SU-DHL-6 (cell line): Measurements from ENCODE around the gene CYP26B1.

Source experiments
- H2AFZ ChIP-seq: fragments of 200-600 bp; sonication (generic); 2 replicates; pipeline ENCODE4 v1.6.1; 2014; ENCODE audit warnings: low read depth, mild to moderate bottlenecking, moderate library complexity, mixed read lengths, antibody characterized with exemption, low read length; ENCODE audit not compliant: severe bottlenecking
- H3F3A ChIP-seq: fragments of 200-600 bp; shearing (Covaris generic); 2 replicates; pipeline ENCODE4 v1.6.0; 2016; ENCODE audit warnings: antibody characterized with exemption, mild to moderate bottlenecking; ENCODE audit not compliant: insufficient read depth
- H3K27ac ChIP-seq: fragments of 200-600 bp; sonication (generic); 2 replicates; pipeline ENCODE4 v1.5.1; 2016; ENCODE audit warnings: low read depth, mild to moderate bottlenecking, low read length, moderate library complexity, mixed read lengths
- H3K27me3 ChIP-seq: fragments of 200-600 bp; sonication (generic), shearing (Covaris generic); 2 replicates; pipeline ENCODE4 v1.6.0; 2014; ENCODE audit warnings: mild to moderate bottlenecking, low read length
- H3K36me3 ChIP-seq: fragments of 200-600 bp; sonication (generic); 2 replicates; pipeline ENCODE4 v1.6.1; 2014; ENCODE audit warnings: mild to moderate bottlenecking, low read length, mixed read lengths
- H3K4me2 ChIP-seq: fragments of 300-600, 200-600 bp; shearing (Covaris generic), sonication (generic); 2 replicates; pipeline ENCODE4 v1.6.0; 2014; ENCODE audit warnings: low read length, low read depth, mild to moderate bottlenecking; ENCODE audit not compliant: poor library complexity, severe bottlenecking
- H3K4me3 ChIP-seq: fragments of 200-600 bp; sonication (generic); 2 replicates; pipeline ENCODE4 v1.5.1; 2014; ENCODE audit warnings: antibody characterized with exemption, low read length, mild to moderate bottlenecking, mixed read lengths; ENCODE audit not compliant: insufficient read depth, poor library complexity, severe bottlenecking
- H3K79me2 ChIP-seq: fragments of 200-600 bp; sonication (generic); 2 replicates; pipeline ENCODE4 v1.6.1; 2014; ENCODE audit warnings: mild to moderate bottlenecking, low read length, moderate library complexity; ENCODE audit not compliant: insufficient read depth
- H3K9ac ChIP-seq: fragments of 200-600 bp; sonication (generic); 2 replicates; pipeline ENCODE4 v1.7.0; 2014; ENCODE audit warnings: mild to moderate bottlenecking, low read length
- H3K9me2 ChIP-seq: fragments of 200-600 bp; sonication (generic); replicated peaks from 2 replicates; pipeline ENCODE4 v1.6.1; 2014; ENCODE audit warnings: low read length; ENCODE audit not compliant: insufficient read depth
- H3K9me3 ChIP-seq: fragments of 200-600 bp; sonication (generic); 2 replicates; pipeline ENCODE4 v1.6.1; 2014; ENCODE audit warnings: low read length, mixed read lengths; ENCODE audit not compliant: insufficient read depth
- H4K20me1 ChIP-seq: fragments of 200-600 bp; sonication (generic); 2 replicates; pipeline ENCODE4 v1.6.1; 2014; ENCODE audit warnings: low read depth, mild to moderate bottlenecking, antibody characterized with exemption, low read length, moderate library complexity, mixed read lengths
- CTCF ChIP-seq: fragments of 200-600 bp; sonication (generic); IDR thresholded peaks from one replicate; pipeline ENCODE4 v1.5.1; 2017; ENCODE audit warnings: antibody characterized with exemption, mild to moderate bottlenecking, low read length, moderate library complexity; ENCODE audit not compliant: insufficient read depth, poor library complexity, severe bottlenecking
- EZH2phosphoT487 ChIP-seq: fragments of 200-600 bp; sonication (generic), shearing (Covaris generic); conservative IDR thresholded peaks from 2 replicates; pipeline ENCODE4 v1.6.1; 2018; ENCODE audit warnings: mild to moderate bottlenecking, antibody characterized with exemption, low read length, moderate library complexity, mixed read lengths

The CYP26B1 gene

GRCh38 chr2:72131371-72131891, 16.2 kb downstream of the CYP26B1 start:
- no peak overlapping the region for H3K4me2 ChIP-seq
- no peaks in the 10 kb centered on the region for H3K27me3 ChIP-seq
- H3K9me2 ChIP-seq: no peaks in the 10 kb centered on the region
- H4K20me1 ChIP-seq: no peaks in the 10 kb centered on the region
- no peak overlapping the region for H3K27ac ChIP-seq
- H3F3A ChIP-seq: no peaks in the 10 kb centered on the region
- H3K9ac ChIP-seq: no peak overlapping the region
- H3K9me3 ChIP-seq: no peaks in the 10 kb centered on the region
- H3K79me2 ChIP-seq: no peaks in the 10 kb centered on the region
- TF ChIP-seq EZH2phosphoT487: no peak
- no peak for TF ChIP-seq CTCF
- H3K4me3 ChIP-seq: no peak overlapping the region
- no peak overlapping the region for H2AFZ ChIP-seq
- H3K36me3 ChIP-seq: no peaks in the 10 kb centered on the region

- no peak overlapping the region for H3K27ac ChIP-seq
- TF ChIP-seq EZH2phosphoT487: no peak
- no peak for TF ChIP-seq CTCF
- H3F3A ChIP-seq: no peaks in the 10 kb centered on the region
- H3K36me3 ChIP-seq: no peaks in the 10 kb centered on the region
- H3K4me2 ChIP-seq: no peak overlapping the region
- H3K9me3 ChIP-seq: no peaks in the 10 kb centered on the region
- no peaks in the 10 kb centered on the region for H3K27me3 ChIP-seq
- H3K4me3 ChIP-seq: no peak overlapping the region
- H2AFZ ChIP-seq: no peak overlapping the region
- no peaks in the 10 kb centered on the region for H4K20me1 ChIP-seq
- no peaks in the 10 kb centered on the region for H3K79me2 ChIP-seq
- no peak overlapping the region for H3K9ac ChIP-seq
- H3K9me2 ChIP-seq: no peaks in the 10 kb centered on the region
Measured at GRCh38 chr2:72130659-72131360, 16.9 kb downstream of the CYP26B1 start.

GRCh38 chr2:72129681-72130340, 17.9 kb downstream of the CYP26B1 start:
- TF ChIP-seq CTCF (no peak), EZH2phosphoT487 (no peak)
- no peak overlapping the region for H3K27ac ChIP-seq
- no peaks in the 10 kb centered on the region for H3K9me3 ChIP-seq
- no peak overlapping the region for H3K4me2 ChIP-seq
- H3K9ac ChIP-seq: no peak overlapping the region
- no peak overlapping the region for H2AFZ ChIP-seq
- H3K79me2 ChIP-seq: no peaks in the 10 kb centered on the region
- H3K36me3 ChIP-seq: no peaks in the 10 kb centered on the region
- H3K4me3 ChIP-seq: no peak overlapping the region
- H4K20me1 ChIP-seq: no peaks in the 10 kb centered on the region
- H3K9me2 ChIP-seq: no peaks in the 10 kb centered on the region
- no peaks in the 10 kb centered on the region for H3F3A ChIP-seq
- H3K27me3 ChIP-seq: no peaks in the 10 kb centered on the region
